Neural cell (in vitro differentiated cells): Measurements from ENCODE around the gene EYS.

Experiments
- EP300 ChIP-seq: fragments of 450-650 bp; conservative IDR thresholded peaks from 2 replicates; pipeline ENCODE4 v1.6.1; 2014; ENCODE audit warnings: antibody characterized with exemption, mild to moderate bottlenecking, moderate library complexity; ENCODE audit not compliant: poor library complexity, severe bottlenecking
- EZH2 ChIP-seq: fragments of 200-600, 300-800 bp; shearing (Covaris generic), sonication (generic); IDR thresholded peaks from 2 replicates; pipeline ENCODE4 v1.6.1; 2014; ENCODE audit warnings: antibody characterized with exemption, low read length, borderline replicate concordance, mild to moderate bottlenecking; ENCODE audit not compliant: insufficient read depth, poor library complexity, severe bottlenecking
- MXI1 ChIP-seq: fragments of 450-650 bp; conservative IDR thresholded peaks from 2 replicates; pipeline ENCODE4 v1.6.1; 2014; ENCODE audit warnings: antibody characterized with exemption, mild to moderate bottlenecking; ENCODE audit not compliant: poor library complexity, severe bottlenecking
- POLR2AphosphoS5 ChIP-seq: IDR thresholded peaks from 2 replicates; pipeline ENCODE4 v1.6.1; 2012
- REST ChIP-seq: IDR thresholded peaks from 2 replicates; pipeline ENCODE4 v1.6.1; 2012; ENCODE audit warnings: borderline replicate concordance
- SMC3 ChIP-seq: fragments of 450-650 bp; conservative IDR thresholded peaks from 2 replicates; pipeline ENCODE4 v1.6.1; 2014; ENCODE audit warnings: antibody characterized with exemption, mild to moderate bottlenecking, moderate library complexity; ENCODE audit not compliant: poor library complexity
- TAF1 ChIP-seq: IDR thresholded peaks from 2 replicates; pipeline ENCODE4 v1.6.1; 2012; ENCODE audit warnings: low read depth
- TF ChIP-seq, protein P1 (sequence below): fragments of 450-650 bp; IDR thresholded peaks from 2 replicates; pipeline ENCODE4 v1.5.1; 2014; ENCODE audit warnings: antibody characterized with exemption, mild to moderate bottlenecking, moderate library complexity; ENCODE audit not compliant: poor library complexity, severe bottlenecking

- TF ChIP-seq, protein P1, sequence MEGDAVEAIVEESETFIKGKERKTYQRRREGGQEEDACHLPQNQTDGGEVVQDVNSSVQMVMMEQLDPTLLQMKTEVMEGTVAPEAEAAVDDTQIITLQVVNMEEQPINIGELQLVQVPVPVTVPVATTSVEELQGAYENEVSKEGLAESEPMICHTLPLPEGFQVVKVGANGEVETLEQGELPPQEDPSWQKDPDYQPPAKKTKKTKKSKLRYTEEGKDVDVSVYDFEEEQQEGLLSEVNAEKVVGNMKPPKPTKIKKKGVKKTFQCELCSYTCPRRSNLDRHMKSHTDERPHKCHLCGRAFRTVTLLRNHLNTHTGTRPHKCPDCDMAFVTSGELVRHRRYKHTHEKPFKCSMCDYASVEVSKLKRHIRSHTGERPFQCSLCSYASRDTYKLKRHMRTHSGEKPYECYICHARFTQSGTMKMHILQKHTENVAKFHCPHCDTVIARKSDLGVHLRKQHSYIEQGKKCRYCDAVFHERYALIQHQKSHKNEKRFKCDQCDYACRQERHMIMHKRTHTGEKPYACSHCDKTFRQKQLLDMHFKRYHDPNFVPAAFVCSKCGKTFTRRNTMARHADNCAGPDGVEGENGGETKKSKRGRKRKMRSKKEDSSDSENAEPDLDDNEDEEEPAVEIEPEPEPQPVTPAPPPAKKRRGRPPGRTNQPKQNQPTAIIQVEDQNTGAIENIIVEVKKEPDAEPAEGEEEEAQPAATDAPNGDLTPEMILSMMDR = no peak
- no peak for TF ChIP-seq POLR2AphosphoS5
- TF ChIP-seq EP300 = no peak
- no peak for TF ChIP-seq TAF1
- TF ChIP-seq REST = no peak
- TF ChIP-seq EZH2 = no peak
- no peak for TF ChIP-seq MXI1
- no peak for TF ChIP-seq SMC3
These were observed 1907.2 kb downstream of the EYS start for GRCh38 chr6:63799813-63800212.
